IMR-90 (cell line): ENCODE data around the gene PIP5K1B.

Source experiments
- BHLHE40 ChIP-seq: fragments of 150-350 bp; IDR thresholded peaks from 2 replicates; pipeline ENCODE4 v1.6.1; 2016; ENCODE audit warnings: mild to moderate bottlenecking, low read depth, low read length
- CEBPB ChIP-seq: IDR thresholded peaks from 2 replicates; pipeline ENCODE4 v1.6.1; 2012; ENCODE audit warnings: low read depth, low read length, improper control_type of control experiment
- CHD1 ChIP-seq: IDR thresholded peaks from 2 replicates; pipeline ENCODE4 v1.6.1; 2012; ENCODE audit warnings: low read depth, low read length, improper control_type of control experiment
- MAFK ChIP-seq: IDR thresholded peaks from 2 replicates; pipeline ENCODE4 v1.6.1; 2012; ENCODE audit warnings: low read depth, low read length, improper control_type of control experiment
- MAZ ChIP-seq: IDR thresholded peaks from 2 replicates; pipeline ENCODE4 v1.6.1; 2012; ENCODE audit warnings: low read depth, mild to moderate bottlenecking, low read length, improper control_type of control experiment, moderate library complexity, borderline replicate concordance
- MXI1 ChIP-seq: IDR thresholded peaks from 2 replicates; pipeline ENCODE4 v1.6.1; 2012; ENCODE audit warnings: low read depth, mild to moderate bottlenecking, low read length, moderate library complexity, borderline replicate concordance
- POLR2A ChIP-seq: IDR thresholded peaks from 2 replicates; pipeline ENCODE4 v1.6.1; 2012; ENCODE audit warnings: mild to moderate bottlenecking, low read depth, low read length
- RAD21 ChIP-seq: IDR thresholded peaks from 2 replicates; pipeline ENCODE4 v1.6.1; 2012; ENCODE audit warnings: low read length, improper control_type of control experiment
- RCOR1 ChIP-seq: IDR thresholded peaks from 2 replicates; pipeline ENCODE4 v1.6.1; 2012; ENCODE audit warnings: mild to moderate bottlenecking, low read length, improper control_type of control experiment; ENCODE audit not compliant: insufficient replicate concordance
- RFX5 ChIP-seq: IDR thresholded peaks from 2 replicates; pipeline ENCODE4 v1.8.0; 2012; ENCODE audit warnings: low read depth, mild to moderate bottlenecking, low read length, moderate library complexity
- SMC3 ChIP-seq: fragments of 150-350 bp; IDR thresholded peaks from 2 replicates; pipeline ENCODE4 v1.6.1; 2016; ENCODE audit warnings: low read depth, mild to moderate bottlenecking, antibody characterized with exemption, low read length, moderate library complexity
- TF ChIP-seq, protein P1 (sequence below): conservative IDR thresholded peaks from 2 replicates; pipeline ENCODE4 v1.5.1; 2012; ENCODE audit warnings: mild to moderate bottlenecking, low read depth, low read length, improper control_type of control experiment
- TF ChIP-seq, protein P2 (sequence below): fragments of 150-350 bp; IDR thresholded peaks from 2 replicates; pipeline ENCODE4 v1.6.1; 2016; ENCODE audit warnings: low read depth, mild to moderate bottlenecking, low read length, moderate library complexity, borderline replicate concordance
- TF ChIP-seq, protein P3 (sequence below): fragments of 150-350 bp; IDR thresholded peaks from 2 replicates; pipeline ENCODE4 v1.6.1; 2017; ENCODE audit warnings: mild to moderate bottlenecking, antibody characterized with exemption, low read length, low read depth

DNA sequence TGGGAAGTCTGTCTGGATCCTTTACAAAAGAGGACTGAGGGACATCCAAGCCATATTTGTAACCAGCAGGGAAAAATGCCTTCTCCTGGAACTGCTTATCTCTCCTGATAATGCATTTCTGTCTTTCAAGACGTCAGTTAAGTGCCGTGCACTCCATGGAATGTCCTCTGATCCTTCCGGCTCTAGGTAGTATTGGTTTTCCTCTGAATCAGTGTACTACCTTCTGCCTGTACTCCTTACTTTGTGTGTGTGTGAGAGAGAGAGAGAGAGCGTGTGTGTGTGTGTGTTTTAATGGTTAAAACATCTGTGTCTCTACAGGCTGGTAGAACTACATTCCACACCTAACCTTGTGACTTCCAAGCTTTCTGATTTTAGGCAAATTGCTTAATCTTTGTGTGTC is 89.9 kb downstream of the PIP5K1B start:
- TF ChIP-seq POLR2A (no peak), SMC3 (no peak), RAD21 (no peak), CHD1 (no peak), CEBPB (no peak), RCOR1 (no peak), RFX5 (no peak), BHLHE40 (no peak), MAZ (no peak), MXI1 (no peak), MAFK (no peak)
- TF ChIP-seq, protein P1, sequence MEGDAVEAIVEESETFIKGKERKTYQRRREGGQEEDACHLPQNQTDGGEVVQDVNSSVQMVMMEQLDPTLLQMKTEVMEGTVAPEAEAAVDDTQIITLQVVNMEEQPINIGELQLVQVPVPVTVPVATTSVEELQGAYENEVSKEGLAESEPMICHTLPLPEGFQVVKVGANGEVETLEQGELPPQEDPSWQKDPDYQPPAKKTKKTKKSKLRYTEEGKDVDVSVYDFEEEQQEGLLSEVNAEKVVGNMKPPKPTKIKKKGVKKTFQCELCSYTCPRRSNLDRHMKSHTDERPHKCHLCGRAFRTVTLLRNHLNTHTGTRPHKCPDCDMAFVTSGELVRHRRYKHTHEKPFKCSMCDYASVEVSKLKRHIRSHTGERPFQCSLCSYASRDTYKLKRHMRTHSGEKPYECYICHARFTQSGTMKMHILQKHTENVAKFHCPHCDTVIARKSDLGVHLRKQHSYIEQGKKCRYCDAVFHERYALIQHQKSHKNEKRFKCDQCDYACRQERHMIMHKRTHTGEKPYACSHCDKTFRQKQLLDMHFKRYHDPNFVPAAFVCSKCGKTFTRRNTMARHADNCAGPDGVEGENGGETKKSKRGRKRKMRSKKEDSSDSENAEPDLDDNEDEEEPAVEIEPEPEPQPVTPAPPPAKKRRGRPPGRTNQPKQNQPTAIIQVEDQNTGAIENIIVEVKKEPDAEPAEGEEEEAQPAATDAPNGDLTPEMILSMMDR = no peak
- TF ChIP-seq, protein P2, sequence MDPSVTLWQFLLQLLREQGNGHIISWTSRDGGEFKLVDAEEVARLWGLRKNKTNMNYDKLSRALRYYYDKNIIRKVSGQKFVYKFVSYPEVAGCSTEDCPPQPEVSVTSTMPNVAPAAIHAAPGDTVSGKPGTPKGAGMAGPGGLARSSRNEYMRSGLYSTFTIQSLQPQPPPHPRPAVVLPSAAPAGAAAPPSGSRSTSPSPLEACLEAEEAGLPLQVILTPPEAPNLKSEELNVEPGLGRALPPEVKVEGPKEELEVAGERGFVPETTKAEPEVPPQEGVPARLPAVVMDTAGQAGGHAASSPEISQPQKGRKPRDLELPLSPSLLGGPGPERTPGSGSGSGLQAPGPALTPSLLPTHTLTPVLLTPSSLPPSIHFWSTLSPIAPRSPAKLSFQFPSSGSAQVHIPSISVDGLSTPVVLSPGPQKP = no peak
- TF ChIP-seq, protein P3, sequence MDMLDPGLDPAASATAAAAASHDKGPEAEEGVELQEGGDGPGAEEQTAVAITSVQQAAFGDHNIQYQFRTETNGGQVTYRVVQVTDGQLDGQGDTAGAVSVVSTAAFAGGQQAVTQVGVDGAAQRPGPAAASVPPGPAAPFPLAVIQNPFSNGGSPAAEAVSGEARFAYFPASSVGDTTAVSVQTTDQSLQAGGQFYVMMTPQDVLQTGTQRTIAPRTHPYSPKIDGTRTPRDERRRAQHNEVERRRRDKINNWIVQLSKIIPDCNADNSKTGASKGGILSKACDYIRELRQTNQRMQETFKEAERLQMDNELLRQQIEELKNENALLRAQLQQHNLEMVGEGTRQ = no peak
